Measurements from ENCODE around the gene MCRIP1.

MCRIP1 gene

DNA sequence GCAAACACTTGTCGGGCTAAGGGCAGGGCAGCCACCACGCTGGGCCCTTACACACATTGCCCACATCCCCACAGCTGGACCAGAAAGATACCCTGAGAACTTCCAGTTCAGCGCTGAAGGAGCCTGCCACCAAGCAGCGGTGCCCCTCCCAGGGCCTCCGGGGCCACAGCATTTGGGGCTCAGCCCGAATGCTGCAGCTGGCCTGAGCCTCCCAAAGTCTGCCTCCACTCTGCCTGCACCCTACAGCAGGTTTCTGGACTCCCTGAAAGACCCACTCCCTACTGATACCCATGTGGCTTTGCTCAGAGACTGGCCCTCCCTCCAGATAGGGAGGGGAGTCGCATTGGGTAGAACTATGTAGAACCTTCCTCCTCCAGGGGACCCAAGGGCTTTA, 1.5 kb downstream of the MCRIP1 start:
- H3K27ac ChIP-seq = peak overlapping the region; percentile 80 to 98 (median 93); a peak in 21 of 22 replicates
- no peaks in the 10 kb centered on the region for H3K27me3 ChIP-seq
- H3K9ac ChIP-seq = peak overlapping the region; percentile 86 to 97 (median 90)
- peaks cover 0 to 24% (median 8%) of the 10 kb centered on the region in 11 experiments; a peak in 9 of 22 replicates for H4K20me1 ChIP-seq
- no peaks in the 10 kb centered on the region for H3K9me3 ChIP-seq (replicated peaks in 1 of 11)
- no peaks in the 10 kb centered on the region; a peak in 1 of 22 replicates for H3K36me3 ChIP-seq
- TF ChIP-seq Cebpa-rat (IDR thresholded peaks at IDR 0.05) = no peak
- H3K4me3 ChIP-seq = peak overlapping the region; percentile 72 to 96 (median 84)
- H3K4me2 ChIP-seq = peak overlapping the region; percentile 90 to 98 (median 96)
- peaks cover 53 to 86% (median 74%) of the 10 kb centered on the region in 10 experiments for H3K4me1 ChIP-seq

DNA sequence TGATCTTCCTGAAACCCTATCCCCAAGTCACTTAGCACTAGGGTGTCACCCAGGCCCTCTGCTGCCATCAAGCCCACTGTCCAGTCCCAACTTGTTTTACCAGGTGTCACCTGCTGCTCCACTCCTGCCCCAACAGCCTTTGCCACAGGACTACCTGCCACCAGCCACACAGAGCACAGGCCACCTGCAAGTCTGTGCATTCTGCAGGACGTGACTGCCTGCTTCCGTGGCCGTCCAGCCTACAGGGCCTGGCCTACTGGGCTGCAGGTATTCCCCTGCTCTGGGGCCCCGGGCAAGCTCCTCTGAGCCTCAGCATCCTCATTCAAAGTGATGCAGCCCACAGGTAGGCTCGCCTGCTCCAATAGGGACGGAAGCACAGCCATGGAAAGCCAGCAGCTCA, 3.2 kb downstream of the MCRIP1 start:
- no peak for TF ChIP-seq Cebpa-rat (IDR thresholded peaks at IDR 0.05)
- Histone ChIP-seq H3K9ac (peak overlapping the region in 3 of 11 experiments; percentile 15 to 34 (median 24); a peak in 1 of 22 replicates), H4K20me1 (peaks cover 0 to 40% (median 23%) of the 10 kb centered on the region in 11 experiments; a peak in 10 of 22 replicates), H3K4me1 (peaks cover 47 to 69% (median 59%) of the 10 kb centered on the region in 10 experiments), H3K27me3 (no peaks in the 10 kb centered on the region), H3K4me2 (0 out of 22 replicates have a peak overlapping the region, but pooled peaks of 1 of the 11 experiments have one; percentile 15), H3K27ac (no peak overlapping the region), H3K4me3 (no peak overlapping the region), H3K9me3 (replicated peaks in 1 of 11) (no peaks in the 10 kb centered on the region), H3K36me3 (peaks cover 0 to 3% (median 0%) of the 10 kb centered on the region in 11 experiments; a peak in 3 of 22 replicates)

GRCh38 chr17:81828656-81829055, 4.4 kb downstream of the MCRIP1 start:
- peaks cover 35 to 57% (median 47%) of the 10 kb centered on the region in 10 experiments for H3K4me1 ChIP-seq
- peaks cover 0 to 14% (median 5%) of the 10 kb centered on the region in 11 experiments; a peak in 6 of 22 replicates for H3K36me3 ChIP-seq
- H3K9ac ChIP-seq = peak overlapping the region in 9 of 11 experiments; percentile 38 to 66 (median 61); a peak in 13 of 22 replicates
- H3K4me3 ChIP-seq = no peak overlapping the region
- peak overlapping the region in 9 of 11 experiments; percentile 27 to 60 (median 43); a peak in 16 of 22 replicates for H3K27ac ChIP-seq
- TF ChIP-seq Cebpa-rat (IDR thresholded peaks at IDR 0.05) = no peak
- no peaks in the 10 kb centered on the region for H3K9me3 ChIP-seq (replicated peaks in 1 of 11)
- peak overlapping the region; percentile 48 to 81 (median 68); a peak in 21 of 22 replicates for H3K4me2 ChIP-seq
- no peaks in the 10 kb centered on the region for H3K27me3 ChIP-seq
- peaks cover 0 to 43% (median 30%) of the 10 kb centered on the region in 11 experiments; a peak in 10 of 22 replicates for H4K20me1 ChIP-seq

GRCh38 chr17:81825841-81826466, 7.1 kb downstream of the MCRIP1 start:
- no peak overlapping the region for H3K4me2 ChIP-seq
- no peak overlapping the region for H3K4me3 ChIP-seq
- no peaks in the 10 kb centered on the region for H3K9me3 ChIP-seq (replicated peaks in 1 of 11)
- no peaks in the 10 kb centered on the region for H3K27me3 ChIP-seq
- peaks cover 0 to 38% (median 28%) of the 10 kb centered on the region in 11 experiments; a peak in 11 of 22 replicates for H4K20me1 ChIP-seq
- H3K27ac ChIP-seq = no peak overlapping the region
- TF ChIP-seq Cebpa-rat (IDR thresholded peaks at IDR 0.05) = no peak
- peak overlapping the region in 1 of 11 experiments; percentile 35; a peak in 1 of 22 replicates for H3K9ac ChIP-seq
- peaks cover 0 to 29% (median 16%) of the 10 kb centered on the region in 11 experiments; a peak in 11 of 22 replicates for H3K36me3 ChIP-seq
- peaks cover 30 to 55% (median 45%) of the 10 kb centered on the region in 10 experiments for H3K4me1 ChIP-seq

DNA sequence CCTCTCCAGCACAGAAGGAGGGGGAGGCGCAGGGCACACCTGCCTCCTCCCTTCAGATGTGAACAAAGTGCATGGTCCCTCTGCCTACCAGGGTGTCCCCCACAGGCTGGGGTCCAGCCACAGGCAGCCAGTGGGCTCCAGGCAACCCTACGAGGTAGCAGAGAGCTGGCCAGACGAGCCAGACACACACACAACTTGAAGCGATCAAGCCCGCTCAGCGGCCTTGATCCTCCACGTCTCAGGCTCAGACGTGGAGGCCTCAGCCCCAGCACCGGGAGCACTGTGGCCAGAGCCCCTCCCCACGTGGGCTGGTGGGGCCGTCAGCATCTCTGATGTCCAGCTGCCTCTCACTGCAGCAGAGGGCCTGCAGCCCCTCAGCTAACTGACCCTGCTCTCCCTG, 8.5 kb downstream of the MCRIP1 start:
- H3K9ac ChIP-seq = no peak overlapping the region
- H3K4me1 ChIP-seq = peaks cover 24 to 43% (median 32%) of the 10 kb centered on the region in 10 experiments
- H3K27me3 ChIP-seq = no peaks in the 10 kb centered on the region
- H3K9me3 ChIP-seq (replicated peaks in 1 of 11) = no peaks in the 10 kb centered on the region
- H3K4me2 ChIP-seq = no peak overlapping the region
- H3K36me3 ChIP-seq = peaks cover 0 to 29% (median 16%) of the 10 kb centered on the region in 11 experiments; a peak in 11 of 22 replicates
- H4K20me1 ChIP-seq = peaks cover 0 to 33% (median 25%) of the 10 kb centered on the region in 11 experiments; a peak in 11 of 22 replicates
- TF ChIP-seq Cebpa-rat (IDR thresholded peaks at IDR 0.05) = no peak
- H3K27ac ChIP-seq = no peak overlapping the region
- no peak overlapping the region for H3K4me3 ChIP-seq

GRCh38 chr17:81823820-81824550, 9.1 kb downstream of the MCRIP1 start:
- Histone ChIP-seq H3K9me3 (replicated peaks in 1 of 11) (no peaks in the 10 kb centered on the region), H3K27ac (no peak overlapping the region), H3K27me3 (no peaks in the 10 kb centered on the region), H3K4me2 (no peak overlapping the region), H4K20me1 (peaks cover 0 to 31% (median 24%) of the 10 kb centered on the region in 11 experiments; a peak in 11 of 22 replicates), H3K4me1 (peaks cover 24 to 37% (median 31%) of the 10 kb centered on the region in 10 experiments), H3K36me3 (peaks cover 0 to 29% (median 16%) of the 10 kb centered on the region in 11 experiments; a peak in 11 of 22 replicates), H3K9ac (no peak overlapping the region), H3K4me3 (no peak overlapping the region)
- TF ChIP-seq Cebpa-rat (IDR thresholded peaks at IDR 0.05) = no peak

DNA sequence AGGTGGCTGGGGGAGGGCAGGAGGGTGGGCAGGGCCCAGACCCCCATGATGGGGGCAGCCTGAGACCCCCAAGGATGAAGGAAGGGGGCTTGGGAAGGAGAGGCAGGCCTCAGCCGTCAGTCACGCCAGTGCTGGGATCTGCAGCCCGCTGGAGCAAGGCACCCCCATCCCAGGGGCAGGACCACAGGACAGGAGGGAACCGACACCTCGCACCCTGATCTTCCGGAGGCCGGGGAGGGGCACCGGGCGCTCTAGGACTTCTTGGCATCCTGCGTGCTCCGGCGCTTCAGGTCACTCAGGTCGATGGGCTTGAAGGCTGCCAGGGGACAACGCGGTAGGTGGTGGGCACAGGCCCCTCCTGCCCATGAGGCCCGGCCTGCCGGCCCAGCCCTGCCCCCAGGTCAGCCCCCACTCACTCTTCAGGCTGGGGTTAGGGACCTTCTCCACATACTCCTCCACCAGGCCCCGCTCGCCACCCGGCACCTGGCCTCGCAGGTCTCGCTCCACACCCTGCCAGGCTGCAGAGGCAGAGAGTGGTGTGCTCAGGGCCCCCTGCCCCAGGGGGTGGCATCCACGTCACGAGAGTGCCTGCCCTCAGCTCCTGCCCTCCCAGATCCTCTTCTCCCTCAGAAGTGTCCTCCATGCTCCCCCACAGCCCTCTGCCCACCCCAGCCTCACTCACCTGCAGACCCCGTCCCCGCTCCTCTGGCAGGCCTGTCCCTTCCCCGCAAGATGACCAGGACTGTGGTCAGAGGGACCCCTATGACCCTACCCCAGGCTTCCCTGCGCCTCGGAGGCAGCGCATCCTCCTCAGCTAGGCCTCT, 9.9 kb downstream of the MCRIP1 start:
- Histone ChIP-seq H4K20me1 (peaks cover 0 to 28% (median 17%) of the 10 kb centered on the region in 11 experiments; a peak in 11 of 22 replicates), H3K9me3 (replicated peaks in 1 of 11) (no peaks in the 10 kb centered on the region), H3K4me2 (no peak overlapping the region), H3K9ac (peak overlapping the region in 5 of 11 experiments; percentile 23 to 53 (median 36); a peak in 2 of 22 replicates), H3K27ac (peak overlapping the region in 5 of 11 experiments; percentile 58 to 72 (median 63); a peak in 7 of 22 replicates), H3K27me3 (no peaks in the 10 kb centered on the region), H3K36me3 (peaks cover 0 to 29% (median 16%) of the 10 kb centered on the region in 11 experiments; a peak in 11 of 22 replicates), H3K4me3 (no peak overlapping the region), H3K4me1 (peaks cover 17 to 29% (median 23%) of the 10 kb centered on the region in 10 experiments)
- no peak for TF ChIP-seq Cebpa-rat (IDR thresholded peaks at IDR 0.05)

DNA sequence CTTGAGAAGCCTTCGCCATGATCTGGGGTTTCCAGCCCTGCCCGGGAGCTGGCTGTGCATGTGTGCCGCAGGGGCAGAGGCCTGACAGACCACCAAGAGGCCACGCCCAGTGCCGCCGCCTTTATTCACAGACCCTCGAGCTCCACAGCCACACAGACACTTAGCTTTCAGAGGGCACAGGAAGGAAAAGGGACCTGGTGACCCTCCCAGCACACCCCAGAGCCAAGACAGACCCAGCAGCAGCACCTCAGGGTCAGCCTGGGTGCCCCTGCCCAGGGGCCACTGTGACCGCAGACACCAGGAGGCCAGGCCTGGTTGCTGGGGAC, 10.8 kb downstream of the MCRIP1 start:
- peaks cover 15 to 23% (median 18%) of the 10 kb centered on the region in 10 experiments for H3K4me1 ChIP-seq
- H4K20me1 ChIP-seq = peaks cover 0 to 28% (median 16%) of the 10 kb centered on the region in 11 experiments; a peak in 10 of 22 replicates
- no peaks in the 10 kb centered on the region for H3K27me3 ChIP-seq
- peaks cover 0 to 29% (median 16%) of the 10 kb centered on the region in 11 experiments; a peak in 11 of 22 replicates for H3K36me3 ChIP-seq
- H3K4me2 ChIP-seq = peak overlapping the region; percentile 55 to 80 (median 74); a peak in 21 of 22 replicates
- TF ChIP-seq Cebpa-rat (IDR thresholded peaks at IDR 0.05) = no peak
- no peak overlapping the region for H3K4me3 ChIP-seq
- H3K9ac ChIP-seq = peak overlapping the region; percentile 13 to 56 (median 44); a peak in 13 of 22 replicates
- no peaks in the 10 kb centered on the region for H3K9me3 ChIP-seq (replicated peaks in 1 of 11)
- H3K27ac ChIP-seq = peak overlapping the region; percentile 5 to 72 (median 58); a peak in 17 of 22 replicates

Measured in BLaER1 treated with 17β-estradiol and CSF1 and Interleukin-3, amounts not matched to agents 10 nM and 100 nM (cell line).